ENCODE results near the gene CDC23.

GRCh38 chr5:138163721-138164120 lies 49.4 kb downstream of the CDC23 start:
- no peak for TF ChIP-seq EP300 (IDR thresholded peaks at IDR 0.05)
- no peak for TF ChIP-seq CTCF (IDR thresholded peaks at IDR 0.05)

Data from suprapubic skin (tissue), 3 donors.